EH (cell line): ENCODE data around the gene KIR3DL1.
"Not testable (repeated sequence)": the region's sequence is repeated elsewhere in the genome, so short reads cannot be mapped to it uniquely, and the experiment has no call there.

Experiments
- DNase-seq: peaks from one replicate; pipeline ENCODE4 v3.0.0-alpha.2; 2015; ENCODE audit warnings: low read depth

Gene KIR3DL1

GRCh38 chr19:54816251-54816650 lies at the start of gene KIR3DL1:
KIR3DL1 (plus strand) TSS chr19:54816468.
- DNase-seq: not testable (repeated sequence)

GRCh38 chr19:54769646-54770045 lies 46.6 kb upstream of the KIR3DL1 start, which contains the start of gene KIR2DL1:
KIR2DL1 (plus strand) TSS chr19:54769793; CDS start chr19:54769851, 58 bp downstream.
- DNase-seq: not testable (repeated sequence)

GRCh38 chr19:54770511-54770910 lies 45.8 kb upstream of the KIR3DL1 start:
- DNase-seq: not testable (repeated sequence)

- DNase-seq: not testable (repeated sequence)
Measured at GRCh38 chr19:54771018-54771960, 45.0 kb upstream of the KIR3DL1 start.

- DNase-seq: not testable (repeated sequence)
Measured at GRCh38 chr19:54772666-54773065, 43.6 kb upstream of the KIR3DL1 start.

GRCh38 chr19:54775095-54775815 lies 41.0 kb upstream of the KIR3DL1 start:
- not testable (repeated sequence) for DNase-seq

GRCh38 chr19:54775830-54776229 lies 40.4 kb upstream of the KIR3DL1 start:
- DNase-seq: not testable (repeated sequence)

- not testable (repeated sequence) for DNase-seq
Measured at GRCh38 chr19:54777851-54778250, 38.4 kb upstream of the KIR3DL1 start.

GRCh38 chr19:54778896-54779295 lies 37.4 kb upstream of the KIR3DL1 start:
- DNase-seq: not testable (repeated sequence)

GRCh38 chr19:54782916-54783315 lies 33.4 kb upstream of the KIR3DL1 start:
- DNase-seq: not testable (repeated sequence)

GRCh38 chr19:54786091-54786723 lies 30.1 kb upstream of the KIR3DL1 start:
- not testable (repeated sequence) for DNase-seq

GRCh38 chr19:54788154-54788553 lies 28.1 kb upstream of the KIR3DL1 start:
- not testable (repeated sequence) for DNase-seq

GRCh38 chr19:54790711-54791110 lies 25.6 kb upstream of the KIR3DL1 start:
- DNase-seq: no peak

GRCh38 chr19:54791476-54791875 lies 24.8 kb upstream of the KIR3DL1 start:
- DNase-seq: no peak

- no peak for DNase-seq
Measured at GRCh38 chr19:54792814-54793213, 23.5 kb upstream of the KIR3DL1 start.

GRCh38 chr19:54795758-54796157 lies 20.5 kb upstream of the KIR3DL1 start:
- DNase-seq: no peak

- DNase-seq: no peak
Measured at GRCh38 chr19:54803410-54803809, 12.9 kb upstream of the KIR3DL1 start, which contains the start of gene KIR2DL4. KIR2DL4 (plus strand) TSS chr19:54803610; CDS start chr19:54803652, 42 bp downstream.

GRCh38 chr19:54804101-54804500 lies 12.2 kb upstream of the KIR3DL1 start:
- DNase-seq: no peak

- DNase-seq: no peak
Measured at GRCh38 chr19:54804571-54804970, 11.7 kb upstream of the KIR3DL1 start.

- no peak for DNase-seq
Measured at GRCh38 chr19:54805665-54806515, 10.4 kb upstream of the KIR3DL1 start.

- DNase-seq: no peak
Measured at GRCh38 chr19:54806516-54806838, 9.8 kb upstream of the KIR3DL1 start.
